Measurements from ENCODE around the gene DTNA. TPM values are rescaled to one million over a fixed set of nuclear protein-coding genes. Genes with fewer than 3 reads are reported as not detected.

DTNA gene
- total RNA-seq, 2 experiments from 2014 or later: 0.58 to 0.66 TPM

DNA sequence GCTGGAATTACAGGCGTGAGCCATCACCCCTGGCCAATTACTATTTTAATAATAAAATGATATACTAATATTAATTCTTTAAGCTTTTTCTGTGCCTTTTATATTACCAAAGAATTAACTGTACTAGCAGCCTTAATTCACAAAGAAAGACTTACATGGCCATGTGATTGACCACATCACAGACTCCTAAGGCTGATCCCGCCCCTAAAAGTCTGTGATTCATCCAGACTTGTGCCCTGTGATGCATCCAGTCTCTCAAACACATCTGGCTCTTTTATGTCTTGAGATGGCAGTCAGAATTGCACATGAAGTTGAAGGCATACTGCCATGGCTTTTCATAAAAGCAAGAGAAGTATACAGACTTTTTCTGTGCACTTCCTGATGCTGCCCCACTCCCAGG lies 91.7 kb downstream of the DTNA start:
- no peaks in the 10 kb centered on the region for H3K36me3 Mint-ChIP-seq
- no peak for DNase-seq
- no peaks in the 10 kb centered on the region for H3K9me3 Mint-ChIP-seq

DNA sequence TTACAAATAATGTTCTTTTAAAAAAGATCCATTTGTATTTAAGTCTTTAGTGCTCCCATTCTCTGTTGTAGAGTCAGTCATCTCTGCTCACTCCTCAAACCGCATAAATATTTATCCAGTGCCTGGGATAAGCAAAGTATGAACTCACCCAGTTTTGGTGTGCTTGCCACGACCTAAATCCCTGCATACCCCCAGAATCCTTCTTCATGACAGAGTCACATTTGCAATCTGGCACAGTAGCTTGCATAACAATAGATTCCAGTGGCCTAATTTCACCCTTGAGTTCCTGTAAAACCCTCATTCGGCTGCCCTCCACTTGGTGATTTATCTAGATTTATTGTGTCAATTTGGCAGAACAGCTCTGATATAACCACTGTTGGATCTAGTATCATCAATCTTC lies 92.9 kb downstream of the DTNA start:
- Mint-ChIP-seq H3K4me3 (no peak overlapping the region), H3K27ac (no peak overlapping the region), H3K4me1 (peaks cover 17% of the 10 kb centered on the region), H3K36me3 (no peaks in the 10 kb centered on the region), H3K9me3 (no peaks in the 10 kb centered on the region), H3K27me3 (peaks cover 7% of the 10 kb centered on the region)
- DNase-seq: no peak

More for the DNA sequence above, 91.7 kb downstream of the DTNA start:
- H3K4me1 Mint-ChIP-seq: peaks cover 17% of the 10 kb centered on the region
- H3K4me3 Mint-ChIP-seq: no peak overlapping the region
- no peak overlapping the region for H3K27ac Mint-ChIP-seq
- peaks cover 14% of the 10 kb centered on the region for H3K27me3 Mint-ChIP-seq

DNA sequence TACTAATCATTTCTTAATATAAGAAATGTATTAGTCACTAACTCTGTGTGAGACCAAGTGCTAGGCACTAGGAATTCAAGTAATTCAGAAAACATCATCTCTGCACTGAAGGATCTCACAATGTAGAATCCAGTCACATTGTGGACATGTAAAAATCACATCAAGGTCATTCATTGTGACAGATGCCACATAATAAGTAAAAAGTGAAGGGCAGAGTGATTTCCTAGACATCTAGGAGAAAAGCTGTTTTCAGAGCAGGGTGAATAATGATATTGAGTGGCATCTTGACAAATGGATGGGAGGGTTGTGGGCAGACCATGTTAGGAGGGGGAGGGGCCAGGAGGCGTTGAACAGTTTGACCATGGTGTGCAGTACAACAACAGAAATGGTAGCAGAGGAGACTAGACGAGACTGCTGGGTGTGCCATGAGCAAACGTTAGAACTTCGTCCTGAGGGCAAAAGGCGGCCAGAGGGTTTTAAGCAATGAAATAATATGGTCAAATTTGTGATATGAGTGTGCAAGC lies 93.8 kb downstream of the DTNA start:
- no peak for DNase-seq
- Mint-ChIP-seq H3K4me1 (peaks cover 11% of the 10 kb centered on the region), H3K27me3 (peaks cover 7% of the 10 kb centered on the region), H3K4me3 (no peak overlapping the region), H3K27ac (no peak overlapping the region), H3K36me3 (no peaks in the 10 kb centered on the region), H3K9me3 (no peaks in the 10 kb centered on the region)

DNA sequence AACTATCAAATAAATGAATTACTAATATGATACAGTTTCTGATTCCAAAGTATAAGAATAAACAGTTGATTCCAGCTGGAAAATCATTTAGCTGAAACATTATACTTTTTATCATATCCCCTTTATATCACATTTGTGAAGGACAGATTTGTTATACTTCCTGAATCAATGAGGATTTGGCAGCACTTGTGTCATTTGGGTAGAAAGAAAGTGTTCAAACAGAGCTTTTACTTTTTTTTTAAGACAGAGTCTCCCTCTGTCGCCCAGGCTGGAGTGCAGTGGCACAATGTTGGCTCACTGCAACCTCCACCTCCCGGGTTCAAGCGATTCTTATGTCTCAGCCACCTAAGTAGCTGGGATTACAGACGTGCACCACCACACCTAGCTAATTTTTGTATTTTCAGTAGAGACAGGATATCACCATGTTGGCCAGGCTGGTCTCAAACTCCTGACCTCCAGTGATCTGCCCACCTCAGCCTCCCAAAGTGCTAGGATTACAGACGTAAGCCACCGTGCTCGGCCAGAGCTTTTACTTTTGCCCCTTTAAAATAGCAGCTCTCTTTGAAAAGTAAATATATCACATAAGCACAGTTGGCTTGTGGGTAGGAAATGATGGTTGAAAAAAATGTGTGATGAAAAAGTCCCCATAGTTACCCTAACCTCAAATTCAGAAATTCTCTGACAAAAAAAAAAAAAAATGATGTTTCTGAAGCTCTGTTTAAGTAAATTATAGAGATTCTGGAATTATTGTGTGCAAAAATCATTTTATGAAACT lies 95.2 kb downstream of the DTNA start:
- H3K36me3 Mint-ChIP-seq: no peaks in the 10 kb centered on the region

DNA sequence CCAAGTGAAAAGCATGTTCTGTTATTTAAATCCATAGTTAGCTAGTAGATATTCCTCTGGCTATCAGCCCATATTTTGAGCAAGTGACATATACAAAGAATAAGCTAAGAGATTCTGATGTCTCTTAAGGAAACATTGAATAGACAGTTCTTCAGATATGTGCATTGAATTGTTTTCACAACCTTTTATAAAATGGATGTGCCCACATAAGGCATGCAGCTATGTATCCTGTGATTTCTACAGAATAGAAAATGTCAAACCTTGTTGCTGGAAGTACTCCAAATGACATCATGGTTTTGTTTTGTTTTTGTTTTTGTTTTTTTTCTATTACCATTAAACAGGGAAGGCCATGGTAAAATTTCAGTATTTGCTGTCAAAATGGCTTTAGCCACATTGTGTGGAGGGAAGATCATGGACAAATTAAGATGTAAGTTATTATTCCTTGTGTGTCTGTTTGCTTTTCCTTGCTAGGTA lies 95.8 kb downstream of the DTNA start:
- no peaks in the 10 kb centered on the region for H3K36me3 Mint-ChIP-seq
- H3K4me3 Mint-ChIP-seq: no peak overlapping the region
- H3K9me3 Mint-ChIP-seq: no peaks in the 10 kb centered on the region
- no peaks in the 10 kb centered on the region for H3K27me3 Mint-ChIP-seq
- DNase-seq: no peak
- no peak overlapping the region for H3K27ac Mint-ChIP-seq
- H3K4me1 Mint-ChIP-seq: peaks cover 7% of the 10 kb centered on the region

More for the DNA sequence above, 95.2 kb downstream of the DTNA start:
- no peak overlapping the region for H3K4me3 Mint-ChIP-seq
- peaks cover under 1% of the 10 kb centered on the region for H3K27me3 Mint-ChIP-seq
- H3K9me3 Mint-ChIP-seq: no peaks in the 10 kb centered on the region
- peaks cover 7% of the 10 kb centered on the region for H3K4me1 Mint-ChIP-seq
- DNase-seq: no peak
- H3K27ac Mint-ChIP-seq: no peak overlapping the region

DNA sequence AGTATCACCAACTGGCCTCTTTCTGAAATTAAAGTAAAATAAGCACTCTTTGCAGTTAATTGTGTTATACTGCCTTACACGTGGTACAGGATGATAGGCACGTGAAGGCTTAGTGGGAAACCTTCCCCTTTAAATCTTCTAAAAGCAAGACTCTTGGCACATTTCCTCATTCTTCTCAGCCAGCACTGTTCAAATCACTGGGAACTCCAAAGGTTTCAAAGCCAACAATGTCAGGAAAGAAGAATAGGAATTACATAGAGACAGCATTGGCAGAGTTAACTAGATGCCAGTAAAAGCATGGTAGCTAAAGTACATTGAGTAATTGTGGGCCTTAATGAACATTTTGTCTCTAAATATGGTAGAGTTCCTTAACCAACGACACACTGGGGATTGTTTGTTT lies 96.4 kb downstream of the DTNA start:
- H3K4me3 Mint-ChIP-seq: no peak overlapping the region
- H3K9me3 Mint-ChIP-seq: no peaks in the 10 kb centered on the region

DNA sequence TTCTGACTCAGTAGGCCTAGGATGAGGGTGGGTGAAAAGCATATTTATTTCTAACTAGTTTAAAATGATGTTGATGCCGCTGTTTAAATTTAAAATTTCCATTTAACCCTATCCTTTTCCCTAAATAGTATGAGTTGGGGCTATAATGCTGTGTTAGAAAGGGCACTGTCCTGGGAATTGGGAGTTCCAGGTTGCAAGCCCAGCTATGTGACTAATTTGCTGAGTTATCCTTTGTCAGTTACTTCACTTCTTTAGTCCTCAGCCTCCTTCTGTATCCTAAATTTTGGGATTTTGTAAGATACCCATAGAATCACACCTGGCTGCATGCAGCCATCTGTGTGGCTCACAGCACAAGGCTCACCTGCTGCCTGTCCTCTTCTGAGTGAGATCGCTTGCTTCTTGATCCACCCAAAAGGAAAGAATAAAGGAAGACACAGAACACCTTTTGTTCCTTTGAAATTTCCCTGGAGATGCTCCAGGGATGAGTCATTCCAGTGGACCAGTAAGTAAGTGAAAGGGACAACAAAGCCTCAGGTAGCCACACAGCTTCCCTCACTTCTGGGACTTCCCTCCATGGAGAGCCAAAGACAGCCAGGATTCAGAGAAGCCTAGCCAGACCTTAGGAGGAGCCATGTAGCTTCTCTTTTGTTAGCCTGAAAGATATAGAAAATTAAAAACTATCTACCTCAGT lies 97.2 kb downstream of the DTNA start:
- Mint-ChIP-seq H3K27ac (no peak overlapping the region), H3K4me1 (peaks cover 7% of the 10 kb centered on the region), H3K4me3 (no peak overlapping the region), H3K27me3 (no peaks in the 10 kb centered on the region), H3K36me3 (no peaks in the 10 kb centered on the region), H3K9me3 (no peaks in the 10 kb centered on the region)
- no peak for DNase-seq

More for the DNA sequence above, 96.4 kb downstream of the DTNA start:
- Mint-ChIP-seq H3K4me1 (peaks cover 7% of the 10 kb centered on the region), H3K27me3 (no peaks in the 10 kb centered on the region), H3K36me3 (no peaks in the 10 kb centered on the region), H3K27ac (no peak overlapping the region)
- no peak for DNase-seq

DNA sequence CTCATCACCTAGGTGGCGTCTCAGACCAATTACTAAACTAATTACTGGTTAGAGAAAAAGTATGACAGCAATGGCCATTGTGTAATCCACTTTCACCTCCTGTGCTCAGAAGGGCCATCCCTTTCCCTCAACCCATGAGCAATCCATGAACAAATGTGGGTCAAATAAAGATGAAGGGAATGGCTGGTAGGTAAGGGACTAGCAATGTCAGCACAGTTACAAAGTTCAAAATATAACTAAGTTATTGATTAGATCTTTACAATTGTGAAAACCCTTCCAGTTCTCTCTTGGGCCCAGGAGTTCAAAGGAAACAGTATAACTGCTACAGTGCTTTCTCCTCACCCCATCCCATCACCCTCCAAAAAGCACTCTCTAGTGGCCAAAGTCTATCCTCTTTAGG lies 98.3 kb downstream of the DTNA start:
- DNase-seq: no peak
- no peaks in the 10 kb centered on the region for H3K9me3 Mint-ChIP-seq

DNA sequence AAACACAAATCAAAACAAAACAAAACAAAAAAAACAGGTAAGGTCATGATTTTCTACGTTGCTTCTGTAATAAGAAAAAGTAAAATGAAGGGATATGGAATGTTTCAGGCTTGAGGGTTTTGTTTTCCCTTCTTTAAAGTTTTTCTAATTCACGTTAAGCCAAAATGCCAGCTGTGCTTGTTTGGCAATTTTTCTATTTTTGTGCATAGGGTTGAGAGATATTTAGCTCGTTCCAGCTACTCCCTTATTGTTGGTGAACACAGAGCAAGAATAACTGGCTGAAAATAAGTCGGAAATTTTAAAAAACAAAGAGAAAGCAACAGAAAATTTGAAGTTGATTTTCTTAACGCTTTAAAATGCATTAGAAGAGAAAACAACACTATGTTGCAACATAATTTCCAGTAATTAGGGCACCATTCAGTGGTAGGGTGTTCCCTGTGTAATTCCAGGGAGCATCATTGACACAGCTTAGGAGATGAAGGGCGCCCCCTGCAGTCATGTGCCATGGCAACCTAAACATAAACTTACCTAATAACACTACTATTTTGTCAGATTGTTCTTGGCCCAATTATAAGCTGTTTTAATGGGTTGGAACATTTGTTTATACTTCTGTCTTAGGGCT lies 99.5 kb downstream of the DTNA start:
- DNase-seq: no peak
- Mint-ChIP-seq H3K9me3 (no peaks in the 10 kb centered on the region), H3K4me1 (peaks cover 7% of the 10 kb centered on the region), H3K27ac (no peak overlapping the region), H3K27me3 (peaks cover 3% of the 10 kb centered on the region), H3K4me3 (no peak overlapping the region), H3K36me3 (no peaks in the 10 kb centered on the region)

More for the DNA sequence above, 98.3 kb downstream of the DTNA start:
- peaks cover 7% of the 10 kb centered on the region for H3K4me1 Mint-ChIP-seq
- H3K27me3 Mint-ChIP-seq: peaks cover 3% of the 10 kb centered on the region
- no peak overlapping the region for H3K4me3 Mint-ChIP-seq
- no peaks in the 10 kb centered on the region for H3K36me3 Mint-ChIP-seq
- H3K27ac Mint-ChIP-seq: no peak overlapping the region

DNA sequence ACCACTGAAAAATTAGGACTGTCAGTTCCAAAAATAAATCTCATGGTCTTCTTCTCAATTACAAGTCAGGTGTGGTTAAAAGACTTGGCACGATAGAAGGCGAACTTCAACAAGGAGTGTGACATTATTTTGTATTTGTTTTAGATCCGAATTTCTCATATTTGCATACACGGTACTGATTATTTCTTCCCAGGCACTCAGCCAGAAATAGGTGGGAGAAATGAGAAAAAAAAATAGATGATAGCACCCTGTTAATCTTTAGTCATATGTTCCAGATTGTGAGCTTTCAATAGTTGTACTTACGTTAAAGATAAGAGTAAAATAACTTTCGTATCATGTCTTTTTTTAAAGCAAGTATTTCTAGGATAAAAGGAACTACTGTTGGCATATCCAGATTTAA lies 106.1 kb downstream of the DTNA start:
- H3K27ac Mint-ChIP-seq: no peak overlapping the region
- no peaks in the 10 kb centered on the region for H3K9me3 Mint-ChIP-seq
- DNase-seq: no peak
- H3K36me3 Mint-ChIP-seq: no peaks in the 10 kb centered on the region
- no peaks in the 10 kb centered on the region for H3K4me1 Mint-ChIP-seq
- peaks cover 6% of the 10 kb centered on the region for H3K27me3 Mint-ChIP-seq
- H3K4me3 Mint-ChIP-seq: no peak overlapping the region

DNA sequence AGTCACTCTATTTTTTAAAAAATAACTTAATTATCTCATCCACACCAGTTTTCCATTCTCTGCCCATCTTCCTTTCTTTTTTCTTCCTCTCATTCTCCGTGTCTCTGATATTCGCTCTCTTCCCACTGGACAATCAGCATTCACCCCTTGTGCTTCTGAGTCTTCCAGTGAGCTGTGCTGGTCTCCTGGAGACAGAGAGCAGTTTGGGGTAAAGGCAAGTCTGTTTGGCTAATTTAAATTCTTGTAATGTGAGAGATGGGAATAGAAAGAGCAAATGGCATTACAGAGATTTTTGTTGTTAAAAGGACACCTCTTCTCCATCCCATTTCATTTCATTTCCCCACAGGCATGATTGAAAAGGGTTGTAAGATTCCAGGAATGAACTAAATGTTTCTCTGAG lies 107.5 kb downstream of the DTNA start:
- DNase-seq: no peak
- Mint-ChIP-seq H3K27me3 (peaks cover 3% of the 10 kb centered on the region), H3K36me3 (no peaks in the 10 kb centered on the region), H3K4me1 (no peaks in the 10 kb centered on the region), H3K9me3 (no peaks in the 10 kb centered on the region), H3K4me3 (no peak overlapping the region), H3K27ac (no peak overlapping the region)

DNA sequence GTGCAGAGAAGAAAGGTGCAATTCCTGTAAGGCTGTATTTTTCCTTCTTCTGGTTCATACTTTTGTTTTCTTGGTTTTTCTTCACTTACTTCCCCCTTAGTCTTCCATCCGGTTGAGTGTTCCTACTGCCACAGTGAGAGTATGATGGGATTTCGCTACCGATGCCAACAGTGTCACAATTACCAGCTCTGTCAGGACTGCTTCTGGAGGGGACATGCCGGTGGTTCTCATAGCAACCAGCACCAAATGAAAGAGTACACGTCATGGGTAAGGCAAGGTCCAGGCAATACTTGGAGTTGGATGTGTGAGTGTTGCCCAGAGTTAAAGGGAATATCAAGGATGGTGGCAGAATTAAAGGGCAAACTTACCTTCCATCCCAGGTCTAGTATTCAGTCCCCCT lies 108.0 kb downstream of the DTNA start:
- Mint-ChIP-seq H3K27ac (no peak overlapping the region), H3K9me3 (no peaks in the 10 kb centered on the region), H3K4me3 (no peak overlapping the region), H3K36me3 (no peaks in the 10 kb centered on the region), H3K27me3 (peaks cover 3% of the 10 kb centered on the region), H3K4me1 (no peaks in the 10 kb centered on the region)
- DNase-seq: no peak

DNA sequence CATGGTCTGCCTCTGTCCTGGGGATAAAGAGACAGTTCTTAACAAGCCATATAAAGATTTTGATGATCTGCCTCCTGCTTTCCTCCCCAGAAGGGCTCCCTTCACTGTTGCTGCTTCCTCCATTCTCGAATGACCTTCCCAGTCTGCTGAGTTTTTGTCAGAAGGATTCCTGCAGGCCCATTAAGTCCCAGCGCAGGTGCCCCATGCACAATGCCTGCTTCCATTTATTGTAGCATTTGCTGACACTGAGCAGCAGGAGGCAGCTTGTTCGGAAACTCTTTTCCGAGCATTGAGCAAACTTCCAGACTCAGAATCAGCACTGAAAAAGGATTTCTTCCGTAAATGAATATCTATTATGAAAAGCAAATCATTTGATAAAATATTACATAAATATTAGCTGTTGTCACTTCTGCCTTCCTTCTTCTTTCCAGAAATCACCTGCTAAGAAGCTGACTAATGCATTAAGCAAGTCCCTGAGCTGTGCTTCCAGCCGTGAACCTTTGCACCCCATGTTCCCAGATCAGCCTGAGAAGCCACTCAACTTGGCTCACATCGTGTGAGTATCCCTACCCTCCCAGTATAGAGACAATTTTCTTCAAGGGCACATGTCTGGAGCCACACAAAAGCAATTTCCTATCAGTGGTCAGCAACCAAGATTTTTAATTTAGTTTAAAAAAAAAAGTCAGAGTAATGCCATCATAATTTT lies 110.4 kb downstream of the DTNA start:
- Mint-ChIP-seq H3K27me3 (peaks cover 8% of the 10 kb centered on the region), H3K27ac (no peak overlapping the region)

DNA sequence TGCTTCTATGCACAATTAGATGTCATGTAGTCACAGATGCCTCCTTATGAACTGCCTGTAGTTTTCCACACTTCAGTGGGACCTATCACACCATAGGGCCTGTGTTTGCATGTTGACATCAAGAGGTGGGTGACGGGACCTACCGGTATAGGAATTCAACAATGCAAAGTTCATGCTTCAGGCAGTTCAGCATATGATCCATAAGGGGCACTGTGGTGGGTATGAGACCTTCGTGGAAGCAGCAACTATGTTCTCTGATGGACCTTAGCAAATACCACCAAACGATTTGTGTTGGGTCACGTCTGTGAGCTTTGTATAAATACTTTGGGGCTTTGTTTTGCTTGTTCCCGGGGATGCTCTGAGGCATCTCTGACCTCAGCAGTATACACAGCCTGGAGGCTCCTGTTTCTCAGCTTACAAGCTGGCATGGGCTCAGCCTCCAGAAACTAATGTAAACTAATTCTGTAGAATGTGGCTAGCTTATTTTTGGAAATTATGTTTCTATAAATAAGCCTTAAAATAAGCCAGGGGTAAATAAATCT lies 111.6 kb downstream of the DTNA start:
- no peak overlapping the region for H3K27ac Mint-ChIP-seq
- no peak for DNase-seq
- peaks cover 9% of the 10 kb centered on the region for H3K27me3 Mint-ChIP-seq
- peaks cover 2% of the 10 kb centered on the region for H3K4me1 Mint-ChIP-seq
- no peaks in the 10 kb centered on the region for H3K9me3 Mint-ChIP-seq
- no peak overlapping the region for H3K4me3 Mint-ChIP-seq
- no peaks in the 10 kb centered on the region for H3K36me3 Mint-ChIP-seq

More for the DNA sequence above, 110.4 kb downstream of the DTNA start:
- H3K36me3 Mint-ChIP-seq: no peaks in the 10 kb centered on the region
- no peaks in the 10 kb centered on the region for H3K9me3 Mint-ChIP-seq
- no peaks in the 10 kb centered on the region for H3K4me1 Mint-ChIP-seq
- no peak for DNase-seq
- no peak overlapping the region for H3K4me3 Mint-ChIP-seq

All from activated naive CD8-positive, alpha-beta T cell treated with anti-CD3 and anti-CD28 coated beads for 36 hours (primary cell).